Measurements from ENCODE around the gene DCBLD1.

Gene DCBLD1

DNA sequence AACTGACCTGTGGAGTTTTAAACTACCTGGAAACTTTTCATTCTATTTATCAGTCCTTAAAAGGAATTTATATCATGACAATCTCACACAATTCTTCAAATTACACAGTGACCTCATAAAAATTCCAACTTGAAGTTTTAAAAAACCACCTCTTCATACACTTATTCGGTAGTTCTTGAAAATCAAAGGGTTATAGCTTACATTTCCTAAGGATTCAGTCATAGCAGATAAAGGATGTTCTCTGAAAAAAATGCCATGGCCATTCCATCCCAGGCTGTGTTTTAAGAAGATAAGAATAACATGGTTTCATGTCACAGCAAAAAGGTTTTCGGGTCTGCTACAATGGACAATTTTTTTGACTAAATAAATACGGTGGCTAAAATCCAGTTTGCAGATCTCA lies 78.7 kb downstream of the DCBLD1 start:
- DNase-seq, result no peak

DNA sequence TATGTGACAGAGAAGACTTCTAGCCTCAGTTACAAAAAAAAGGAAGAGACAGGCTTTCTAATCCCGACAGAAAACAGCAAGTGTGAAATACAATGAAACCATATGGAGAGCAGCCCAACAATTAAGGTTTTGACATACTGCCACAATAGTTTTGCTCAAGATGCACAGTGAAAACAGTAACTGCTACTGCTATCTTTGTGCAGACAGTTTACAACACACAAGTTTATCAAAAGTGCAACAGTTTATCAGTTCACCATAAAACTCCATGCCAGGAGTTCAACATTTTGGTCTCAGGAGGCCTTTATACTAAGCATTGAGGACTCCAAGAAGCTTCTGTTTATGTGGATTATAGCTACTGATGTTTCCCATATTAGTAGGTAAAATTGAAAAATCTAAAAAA lies 82.2 kb downstream of the DCBLD1 start:
- no peak for DNase-seq

DNA sequence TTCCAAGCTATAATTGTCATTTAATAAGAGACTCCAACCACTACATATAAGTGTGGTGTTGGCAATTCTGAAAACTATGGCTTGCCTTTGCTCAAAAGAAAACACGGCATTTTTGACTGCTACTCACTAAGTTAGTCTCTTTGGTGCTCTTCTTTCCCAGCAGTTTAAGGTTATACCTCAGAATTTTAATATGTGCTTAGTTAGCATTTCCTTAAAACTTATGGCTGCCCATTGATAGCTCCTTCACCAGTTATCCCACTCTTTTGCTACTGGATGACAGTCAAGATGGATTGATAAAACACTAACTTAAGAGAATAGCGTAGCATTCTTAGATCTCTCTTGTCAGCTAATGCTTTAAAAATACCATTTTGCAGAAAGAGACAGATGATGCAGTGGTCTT lies 85.8 kb downstream of the DCBLD1 start:
- DNase-seq, result no peak

DNA sequence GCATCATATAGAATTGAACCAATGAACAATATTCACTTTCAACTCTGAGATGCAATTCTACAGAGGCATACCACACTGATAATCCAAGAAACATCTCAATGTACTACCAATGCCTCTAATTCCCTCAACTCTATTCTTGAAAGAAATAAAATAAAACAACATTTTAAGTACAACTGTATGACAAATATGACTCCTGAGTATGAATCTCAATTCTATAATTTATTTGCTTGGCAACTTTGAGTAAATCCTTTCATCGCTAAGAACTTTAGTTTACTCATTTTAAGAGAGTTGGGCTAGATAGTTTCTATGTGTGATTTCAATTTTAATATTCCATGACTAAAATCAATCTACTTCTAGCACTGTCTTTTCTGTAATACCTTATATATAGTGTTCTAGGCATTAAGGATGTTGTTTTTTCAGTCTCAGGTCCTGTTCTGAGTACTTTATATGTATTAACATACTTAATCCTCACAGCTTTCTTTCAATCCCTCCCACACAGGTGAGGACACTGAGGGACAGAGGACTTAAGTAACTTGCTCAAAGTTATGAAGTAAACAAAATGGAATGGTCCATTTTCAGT lies 86.4 kb downstream of the DCBLD1 start:
- DNase-seq, result no peak

DNA sequence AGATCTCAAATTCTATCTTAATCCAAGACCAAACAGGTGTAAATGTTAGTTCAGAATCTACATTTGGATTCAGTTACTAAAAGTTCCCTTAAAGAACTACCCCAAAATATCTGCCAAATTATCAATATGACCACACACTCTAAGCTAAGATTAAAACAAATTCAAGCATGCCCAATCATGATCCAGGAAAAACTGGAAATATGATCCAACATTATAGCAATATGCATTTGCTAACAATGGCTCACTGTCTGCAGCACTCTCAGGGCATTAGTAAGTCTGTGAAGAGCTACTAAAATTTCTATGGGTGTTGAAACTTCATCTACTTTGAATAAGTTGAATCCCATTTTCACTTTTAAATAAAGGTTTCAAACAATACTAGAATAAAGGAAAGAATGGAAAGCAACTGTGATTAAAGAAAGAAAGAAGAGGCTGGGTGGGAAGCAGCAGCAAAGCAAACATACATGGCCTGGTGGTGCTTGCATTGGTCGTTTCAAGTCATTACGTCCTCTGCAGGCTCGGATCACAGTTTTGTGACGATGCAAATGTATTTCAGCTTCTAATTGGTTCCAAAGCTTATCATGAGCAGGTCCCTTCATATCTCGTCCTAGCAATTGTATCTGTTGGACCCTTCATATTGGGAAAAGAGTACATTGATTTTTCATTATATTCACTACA lies 90.7 kb downstream of the DCBLD1 start:
- DNase-seq, result no peak

DNA sequence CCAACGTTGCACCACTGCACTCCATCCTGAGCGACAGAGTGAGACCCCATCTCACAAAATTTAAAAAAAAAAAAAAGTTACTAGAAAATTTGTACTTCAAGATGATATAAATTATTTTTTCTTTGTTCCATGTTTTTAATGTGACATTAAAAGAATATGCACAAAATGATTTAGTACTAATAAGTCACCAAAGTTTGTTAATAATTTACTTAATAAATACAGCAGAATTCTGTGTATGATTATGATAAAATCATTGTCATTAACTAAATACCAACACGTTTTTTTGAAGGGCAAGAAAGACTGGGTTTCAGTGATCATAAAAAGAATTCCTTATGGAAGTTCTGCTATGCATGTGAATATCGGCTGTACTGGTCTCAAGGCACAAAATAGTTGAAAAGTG lies 91.7 kb downstream of the DCBLD1 start:
- DNase-seq, result no peak

DNA sequence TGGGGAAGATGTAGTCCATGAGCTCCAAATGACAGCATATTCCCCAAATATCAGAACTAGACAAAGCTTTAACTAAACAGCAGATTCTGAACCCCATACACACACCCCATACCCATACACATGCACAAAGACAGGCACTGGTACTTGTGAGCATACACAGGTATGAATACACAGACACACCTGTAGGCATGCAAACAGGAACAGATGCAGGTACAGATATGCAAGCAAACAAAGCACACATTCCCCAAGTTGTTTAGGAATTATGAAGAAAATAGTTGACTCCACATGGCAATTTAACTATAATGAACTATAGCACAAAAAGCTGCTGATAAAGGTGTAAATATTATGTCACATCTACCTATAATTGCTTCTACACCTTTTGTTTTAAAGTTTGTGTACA lies 103.2 kb downstream of the DCBLD1 start:
- no peak for DNase-seq

DNA sequence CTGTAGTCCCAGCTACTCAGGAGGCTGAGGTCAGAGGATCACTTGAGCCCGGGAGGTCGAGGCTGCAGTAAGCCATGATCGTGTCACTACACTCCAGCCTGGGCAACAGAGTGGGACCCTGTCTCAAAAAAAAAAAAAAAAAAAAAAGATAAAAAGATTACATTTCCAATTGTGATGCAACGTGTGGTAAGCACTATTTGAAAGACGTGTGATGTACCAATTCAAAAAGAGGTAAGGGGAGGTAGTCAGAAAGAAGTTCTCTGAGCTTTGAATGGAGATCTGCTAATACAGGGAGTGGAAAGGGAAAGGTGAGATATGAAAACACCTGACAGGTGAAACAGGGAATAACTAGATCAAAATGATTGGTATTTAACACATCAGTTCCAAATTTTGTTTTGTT lies 108.0 kb downstream of the DCBLD1 start:
- no peak for DNase-seq

DNA sequence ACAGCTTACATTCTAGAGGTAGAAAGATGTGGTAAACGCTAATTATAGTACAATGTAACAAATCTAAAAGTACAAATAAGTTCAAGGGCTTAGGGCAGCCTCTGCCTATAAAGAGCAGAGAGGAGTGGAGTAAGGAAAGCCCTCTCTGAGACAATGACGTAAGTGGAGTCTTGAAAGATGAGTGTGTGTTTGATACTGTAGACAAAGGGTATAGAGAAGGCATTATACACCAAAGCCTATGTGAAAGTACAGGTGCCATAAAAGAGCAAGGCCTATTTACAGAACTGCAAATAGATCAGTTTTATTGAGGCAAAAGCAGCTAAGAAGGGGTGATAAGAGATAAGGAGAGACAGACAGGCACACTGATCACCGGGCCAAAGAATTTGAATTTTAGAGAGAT lies 108.9 kb downstream of the DCBLD1 start:
- no peak for DNase-seq

DNA sequence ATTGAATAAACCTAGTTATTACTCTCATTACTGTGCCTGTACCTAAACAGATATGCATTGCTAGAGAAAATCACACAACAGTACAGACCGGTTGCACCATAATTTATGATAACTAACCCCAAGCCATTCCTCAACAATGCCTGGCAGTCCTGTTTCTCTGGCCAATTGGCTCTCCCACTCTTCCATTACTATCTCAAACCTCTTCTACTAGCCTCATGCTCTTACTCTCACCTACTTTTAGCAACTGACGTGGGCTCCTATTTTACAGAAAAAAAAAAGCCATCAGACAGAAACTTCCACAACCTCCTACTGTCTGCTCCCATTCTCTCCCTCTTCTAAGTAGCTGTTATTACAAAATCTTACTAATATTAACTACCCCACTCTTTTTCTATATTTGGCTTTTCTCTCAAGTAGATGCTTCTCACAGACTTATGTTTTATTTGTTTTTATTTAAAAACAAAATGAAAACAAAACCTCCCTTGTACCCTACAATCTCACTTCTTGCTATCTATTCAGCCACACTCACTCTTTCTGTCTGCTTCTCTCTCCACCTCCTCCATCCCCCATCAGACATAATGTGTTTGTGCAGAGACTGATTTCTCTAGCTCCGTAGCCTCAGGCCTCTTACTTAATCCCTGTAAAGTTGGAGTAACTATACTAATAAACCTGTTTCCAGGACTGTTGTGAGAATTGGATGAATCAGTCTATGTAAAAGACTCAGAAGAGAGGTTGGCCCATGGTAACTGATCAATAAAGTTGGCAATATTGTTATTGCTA lies 110.7 kb downstream of the DCBLD1 start:
- no peak for DNase-seq

DNA sequence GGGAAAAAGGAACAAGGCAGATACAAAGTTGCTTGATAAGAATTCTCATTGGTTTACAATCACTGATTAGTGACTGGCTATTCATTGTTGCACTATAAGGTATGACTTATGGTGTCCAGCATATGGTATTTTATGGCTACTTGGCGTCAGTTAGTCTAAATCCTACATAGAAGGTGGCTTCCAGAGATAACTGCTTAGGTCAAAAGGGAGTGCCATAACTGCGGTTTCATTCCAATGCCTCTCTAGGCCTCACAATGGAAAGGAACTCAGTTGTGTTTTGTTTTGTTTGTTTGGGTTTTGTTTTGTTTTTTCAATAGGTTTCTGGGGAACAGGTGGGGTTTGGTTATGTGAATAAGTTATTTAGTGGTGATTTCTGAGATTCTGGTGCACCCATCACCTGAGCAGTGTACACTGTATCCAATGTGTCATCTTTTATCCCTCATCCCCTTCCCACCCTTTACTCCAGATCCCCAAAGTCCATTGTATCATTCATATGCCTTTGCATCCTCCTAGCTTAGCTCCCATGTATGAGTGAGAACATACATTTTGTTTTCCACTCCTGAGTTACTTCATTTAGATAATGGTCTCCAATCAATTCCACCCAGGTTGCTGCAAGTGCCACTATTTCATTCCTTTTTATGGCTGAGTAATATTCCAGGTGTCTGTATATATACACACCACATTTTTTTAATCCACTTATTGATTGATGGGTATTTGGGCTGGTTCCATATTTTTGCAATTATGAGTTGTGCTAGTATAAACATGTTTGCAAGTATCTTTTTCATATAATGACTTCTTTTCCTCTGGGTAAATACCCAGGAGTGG lies 112.8 kb downstream of the DCBLD1 start:
- DNase-seq, result no peak

DNA sequence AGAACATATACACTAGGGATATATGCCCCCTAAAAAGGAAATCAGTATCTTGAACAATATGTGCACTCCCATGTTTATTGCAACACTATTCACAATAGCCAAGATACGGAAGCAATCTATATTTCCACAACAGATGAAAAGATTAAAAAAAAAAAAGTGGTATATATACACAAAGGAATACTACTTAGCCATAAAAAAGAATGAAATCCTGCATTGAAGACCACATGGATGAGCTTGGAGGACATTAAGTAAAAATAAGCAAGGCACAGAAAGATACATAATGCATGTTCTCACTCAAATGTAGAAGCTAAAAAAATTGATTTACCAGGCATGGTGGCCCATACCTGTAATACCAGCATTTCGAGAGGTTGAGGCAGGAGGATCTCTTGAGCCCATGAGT lies 115.3 kb downstream of the DCBLD1 start:
- DNase-seq, result no peak
